Endodermal cell (in vitro differentiated cells): ENCODE measurements around the gene C2CD4C. TPM values are rescaled to one million over a fixed set of nuclear protein-coding genes. Genes with fewer than 3 reads are reported as not detected.

Source experiments
- DNase-seq: peaks from one replicate; pipeline ENCODE4 v3.0.0-alpha.2; 2017
- H3K27ac ChIP-seq: 2 replicates; pipeline ENCODE4 v1.5.1; 2013; ENCODE audit warnings: mild to moderate bottlenecking, low read depth, low read length, moderate library complexity
- H3K27me3 ChIP-seq: 2 replicates; pipeline ENCODE4 v1.6.1; 2013; ENCODE audit warnings: mild to moderate bottlenecking, low read length, moderate library complexity; ENCODE audit not compliant: insufficient read depth, control insufficient read depth, poor library complexity, severe bottlenecking
- H3K36me3 ChIP-seq: 2 replicates; pipeline ENCODE4 v1.7.0; 2013; ENCODE audit warnings: mild to moderate bottlenecking, low read length, moderate library complexity; ENCODE audit not compliant: control insufficient read depth, insufficient read depth
- H3K4me1 ChIP-seq: one replicate; pipeline ENCODE4 v1.7.0; 2013; ENCODE audit warnings: low read length; ENCODE audit not compliant: control insufficient read depth, insufficient read depth
- H3K4me3 ChIP-seq: 2 replicates; pipeline ENCODE4 v1.5.1; 2013; ENCODE audit warnings: mild to moderate bottlenecking, low read length, moderate library complexity
- H3K9ac ChIP-seq: 2 replicates; pipeline ENCODE4 v1.6.1; 2013; ENCODE audit warnings: mild to moderate bottlenecking, low read length, moderate library complexity; ENCODE audit not compliant: poor library complexity, severe bottlenecking; ENCODE audit errors: extremely low read depth
- H3K9me3 ChIP-seq: 2 replicates; pipeline ENCODE4 v1.6.1; 2013; ENCODE audit warnings: mild to moderate bottlenecking, low read length, moderate library complexity; ENCODE audit not compliant: control insufficient read depth
- H3K27ac Mint-ChIP-seq: 2 replicates; pipeline ENCODE4 v1.8.0; 2020; ENCODE audit warnings: mixed read lengths
- H3K27me3 Mint-ChIP-seq: 2 replicates; pipeline ENCODE4 v1.8.0; 2021; ENCODE audit warnings: mild to moderate bottlenecking, mixed read lengths; ENCODE audit not compliant: insufficient read depth
- H3K36me3 Mint-ChIP-seq: 2 replicates; pipeline ENCODE4 v1.8.0; 2020; ENCODE audit warnings: low read depth, mixed read lengths
- H3K4me1 Mint-ChIP-seq: 2 replicates; pipeline ENCODE4 v1.8.0; 2020; ENCODE audit warnings: mixed read lengths
- H3K4me3 Mint-ChIP-seq: 2 replicates; pipeline ENCODE4 v1.8.0; 2020; ENCODE audit warnings: mild to moderate bottlenecking, moderate library complexity, mixed read lengths
- H3K9me3 Mint-ChIP-seq: 2 replicates; pipeline ENCODE4 v1.8.0; 2020; ENCODE audit warnings: mild to moderate bottlenecking, mixed read lengths
- WGBS, 2 experiments: methylation state at CpG; one replicate each; pipeline versions ENCODE4 v1.1.5 to v1.1.7; 2013; ENCODE audit warnings: missing lambda C conversion rate in 2 of 2, mixed read lengths in 1 of 2; ENCODE audit not compliant: insufficient coverage in 1 of 2, insufficient read length in 1 of 2; 5-methylcytosine and 5-hydroxymethylcytosine counted together
- total RNA-seq, 2 donors: library from RNA; stranded (reverse); fragmentation: NEBNext Ultra II Directional in 1 of 2; extraction: Animal tissue kit (Norgen Biotek cat#: 25700) in 1 of 2; gene quantifications; 2 replicates in 1 of 2; 3 replicates in 1 of 2; pipeline ENCODE4 v1.2.1, GENCODE V29; 2021
- TF ChIP-seq, protein P1 (sequence below): fragments of 200-600 bp; sonication (generic); conservative IDR thresholded peaks from 2 replicates; pipeline ENCODE4 v1.5.0; 2021; ENCODE audit warnings: antibody characterized with exemption, mild to moderate bottlenecking

The C2CD4C gene
- total RNA-seq, 2 donors from 2014 or later: 5.6 to 25.0 TPM

- H3K9ac ChIP-seq: no peak overlapping the region
- Mint-ChIP-seq H3K4me3 (no peak overlapping the region), H3K27me3 (peaks cover 4% of the 10 kb centered on the region), H3K4me1 (peaks cover 3% of the 10 kb centered on the region), H3K36me3 (peaks cover 35% of the 10 kb centered on the region), H3K9me3 (peaks cover under 1% of the 10 kb centered on the region), H3K27ac (no peak overlapping the region)
- no peak overlapping the region for H3K4me3 ChIP-seq
- no peaks in the 10 kb centered on the region for H3K9me3 ChIP-seq
- H3K27ac ChIP-seq: no peak overlapping the region
- DNase-seq: no peak
- TF ChIP-seq, protein P1, sequence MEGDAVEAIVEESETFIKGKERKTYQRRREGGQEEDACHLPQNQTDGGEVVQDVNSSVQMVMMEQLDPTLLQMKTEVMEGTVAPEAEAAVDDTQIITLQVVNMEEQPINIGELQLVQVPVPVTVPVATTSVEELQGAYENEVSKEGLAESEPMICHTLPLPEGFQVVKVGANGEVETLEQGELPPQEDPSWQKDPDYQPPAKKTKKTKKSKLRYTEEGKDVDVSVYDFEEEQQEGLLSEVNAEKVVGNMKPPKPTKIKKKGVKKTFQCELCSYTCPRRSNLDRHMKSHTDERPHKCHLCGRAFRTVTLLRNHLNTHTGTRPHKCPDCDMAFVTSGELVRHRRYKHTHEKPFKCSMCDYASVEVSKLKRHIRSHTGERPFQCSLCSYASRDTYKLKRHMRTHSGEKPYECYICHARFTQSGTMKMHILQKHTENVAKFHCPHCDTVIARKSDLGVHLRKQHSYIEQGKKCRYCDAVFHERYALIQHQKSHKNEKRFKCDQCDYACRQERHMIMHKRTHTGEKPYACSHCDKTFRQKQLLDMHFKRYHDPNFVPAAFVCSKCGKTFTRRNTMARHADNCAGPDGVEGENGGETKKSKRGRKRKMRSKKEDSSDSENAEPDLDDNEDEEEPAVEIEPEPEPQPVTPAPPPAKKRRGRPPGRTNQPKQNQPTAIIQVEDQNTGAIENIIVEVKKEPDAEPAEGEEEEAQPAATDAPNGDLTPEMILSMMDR: no peak
- no peaks in the 10 kb centered on the region for H3K4me1 ChIP-seq
- WGBS, 2 experiments: 94 to 95% methylated on average over 22 to 30 of the region's 30 CpGs
- H3K36me3 ChIP-seq: peaks cover 5% of the 10 kb centered on the region
- no peaks in the 10 kb centered on the region for H3K27me3 ChIP-seq
Observed at GRCh38 chr19:457636-458035, 48.7 kb upstream of the C2CD4C start.

GRCh38 chr19:456547-457110, 47.7 kb upstream of the C2CD4C start:
- TF ChIP-seq, protein P1: no peak
- no peaks in the 10 kb centered on the region for H3K4me1 ChIP-seq
- peaks cover 2% of the 10 kb centered on the region for H3K9me3 ChIP-seq
- H3K27me3 ChIP-seq: no peaks in the 10 kb centered on the region
- Mint-ChIP-seq H3K27me3 (no peaks in the 10 kb centered on the region), H3K36me3 (peaks cover 41% of the 10 kb centered on the region), H3K27ac (no peak overlapping the region), H3K9me3 (peaks cover 6% of the 10 kb centered on the region), H3K4me3 (no peak overlapping the region), H3K4me1 (peaks cover 3% of the 10 kb centered on the region)
- H3K9ac ChIP-seq: no peak overlapping the region
- no peak overlapping the region for H3K27ac ChIP-seq
- WGBS, 2 experiments: 85 to 91% methylated on average over 12 to 18 of the region's 18 CpGs
- no peak overlapping the region for H3K4me3 ChIP-seq
- DNase-seq: no peak
- peaks cover 5% of the 10 kb centered on the region for H3K36me3 ChIP-seq

DNA sequence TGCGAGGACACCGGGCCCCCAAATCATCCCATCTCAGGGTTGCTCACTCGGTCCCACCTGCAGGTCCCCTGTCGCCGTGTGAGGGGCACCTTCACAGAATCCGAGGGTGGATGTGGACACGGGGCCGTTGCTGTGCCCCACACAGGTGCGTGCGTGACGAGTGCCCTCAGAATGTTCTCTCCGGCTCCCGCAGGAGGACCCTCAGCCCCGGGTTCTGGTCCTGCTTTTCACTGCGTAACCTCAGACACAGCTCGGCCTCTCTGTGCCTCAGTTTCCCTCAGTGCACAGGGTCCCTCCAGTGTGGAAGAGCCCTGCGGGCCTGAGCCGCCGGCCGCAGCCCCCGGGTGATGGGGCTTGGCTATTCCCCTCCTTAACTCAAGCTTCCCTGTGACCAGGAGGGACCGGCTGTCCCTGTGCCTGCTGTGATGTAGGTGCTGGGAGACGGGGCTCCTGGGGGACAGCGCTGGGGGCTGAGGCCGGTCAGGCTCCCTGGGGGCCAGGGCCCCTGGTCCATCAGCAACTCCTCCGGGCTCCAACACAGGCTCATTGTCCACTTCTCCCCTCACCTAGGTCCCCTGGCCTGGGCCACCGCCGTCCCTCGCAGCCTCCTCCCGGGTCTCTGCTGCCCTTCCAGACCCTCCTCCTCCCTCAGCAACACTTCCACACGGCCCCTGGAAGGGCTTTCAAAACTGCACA, 47.1 kb upstream of the C2CD4C start:
- no peak for DNase-seq
- Histone ChIP-seq H3K4me1 (no peaks in the 10 kb centered on the region), H3K27me3 (no peaks in the 10 kb centered on the region), H3K4me3 (no peak overlapping the region), H3K27ac (no peak overlapping the region), H3K9me3 (peaks cover 8% of the 10 kb centered on the region), H3K9ac (no peak overlapping the region), H3K36me3 (peaks cover 9% of the 10 kb centered on the region)
- H3K4me1 Mint-ChIP-seq: peaks cover 3% of the 10 kb centered on the region
- TF ChIP-seq, protein P1: no peak
- peaks cover 48% of the 10 kb centered on the region for H3K36me3 Mint-ChIP-seq
- no peak overlapping the region for H3K27ac Mint-ChIP-seq
- H3K27me3 Mint-ChIP-seq: no peaks in the 10 kb centered on the region
- H3K4me3 Mint-ChIP-seq: no peak overlapping the region
- WGBS, 2 experiments: 87 to 95% methylated on average over 13 to 31 of the region's 31 CpGs
- peaks cover 12% of the 10 kb centered on the region for H3K9me3 Mint-ChIP-seq
